Midbrain (tissue), 1 donor: Measurements from ENCODE around the gene MUC2.

ENCODE experiments used
- DNase-seq: peaks from one replicate; lab custom pipeline; 2025; lab: John Stamatoyannopoulos, UW

Gene MUC2

DNA sequence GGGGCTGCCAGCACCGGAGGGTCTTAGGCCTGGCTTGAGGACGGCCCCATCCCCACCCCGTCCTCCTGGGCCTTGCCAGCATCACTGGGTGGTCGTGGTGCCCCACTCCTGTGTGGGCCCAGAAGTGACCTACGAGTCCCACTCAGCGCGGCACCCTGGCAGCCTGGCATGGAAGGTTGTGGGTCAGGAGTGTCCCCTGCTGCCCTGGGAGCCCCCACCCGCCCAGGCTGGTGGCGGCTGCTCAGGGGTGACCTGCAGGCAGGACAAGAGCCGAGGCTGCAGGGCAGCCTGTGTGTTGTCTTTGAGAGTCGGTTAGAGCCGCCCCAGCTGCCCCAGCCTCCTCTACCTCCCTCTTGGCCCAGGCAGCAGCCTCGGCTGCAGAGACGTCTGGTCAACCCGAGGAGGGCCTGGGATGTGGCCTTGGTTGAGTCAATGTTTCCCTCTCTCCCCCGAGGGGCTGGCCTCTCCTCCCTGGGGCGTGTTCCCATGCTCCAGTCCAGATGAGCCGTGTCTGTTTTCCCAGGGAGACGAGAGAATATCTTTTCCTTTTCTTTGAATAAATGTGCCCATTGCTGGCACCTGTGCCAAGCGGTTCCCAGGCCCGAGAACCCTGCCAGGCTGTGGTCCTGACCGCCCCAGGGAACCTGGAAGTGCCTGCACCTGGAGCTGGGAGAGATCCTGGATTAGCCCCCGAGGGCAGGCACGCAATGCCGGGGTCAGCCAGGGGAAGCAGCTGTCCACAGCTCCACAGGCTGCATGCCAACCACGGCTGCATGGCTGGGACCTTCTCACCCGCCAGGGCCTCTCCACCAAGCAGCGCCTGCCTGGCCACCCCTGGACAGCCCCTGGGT is 47.4 kb downstream of the MUC2 start:
- no peak for DNase-seq

DNA sequence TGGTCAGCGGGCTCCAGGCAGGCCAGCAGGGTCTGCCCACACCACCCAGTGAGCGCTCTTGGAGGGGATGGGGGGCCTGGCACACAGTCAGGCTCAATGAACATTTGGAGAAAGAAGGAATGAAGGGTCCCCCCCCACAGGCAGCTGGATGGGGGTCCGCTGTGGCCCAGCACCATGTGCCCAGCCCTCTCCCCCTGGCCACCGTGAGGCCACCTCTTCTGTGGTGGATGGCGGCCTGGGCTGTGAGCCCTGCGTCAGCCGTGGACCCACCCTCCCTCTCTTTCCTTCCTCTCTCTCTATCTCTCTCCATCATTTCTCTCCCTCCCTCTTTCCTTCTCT is 48.0 kb downstream of the MUC2 start:
- DNase-seq = no peak

DNA sequence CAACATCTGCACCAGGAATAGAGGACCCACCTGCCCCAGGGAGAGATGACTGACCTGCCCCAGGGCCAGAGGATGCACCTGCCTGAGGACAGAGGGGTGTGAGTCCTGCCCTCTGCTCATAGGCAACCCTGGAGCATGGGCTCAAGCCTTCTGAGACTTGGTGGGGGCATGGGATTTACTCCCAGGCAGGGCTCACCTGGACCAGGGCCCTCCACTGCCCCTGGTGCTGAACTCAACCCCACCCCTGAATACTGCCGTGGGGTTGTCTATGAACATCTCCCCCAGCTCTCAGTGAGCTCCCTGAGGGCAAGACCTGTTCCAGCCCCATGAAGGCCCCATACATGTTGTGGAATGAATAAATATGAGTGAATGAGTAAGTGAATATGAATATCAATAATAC is 49.3 kb downstream of the MUC2 start:
- DNase-seq = no peak
